WI38 (cell line): Measurements from ENCODE around the gene TEKTIP1.
"Not testable (repeated sequence)": the region's sequence is repeated elsewhere in the genome, so short reads cannot be mapped to it uniquely, and the experiment has no call there.

Experiments used
- H3K4me3 ChIP-seq: 2 replicates; pipeline ENCODE4 v1.5.1; 2011; ENCODE audit warnings: low read depth, mild to moderate bottlenecking, control low read depth, low read length
- TF ChIP-seq, protein P1 (sequence below): IDR thresholded peaks from 2 replicates; pipeline ENCODE4 v1.5.1; 2012; ENCODE audit warnings: low read depth, mild to moderate bottlenecking, control low read depth, low read length

Gene TEKTIP1

DNA sequence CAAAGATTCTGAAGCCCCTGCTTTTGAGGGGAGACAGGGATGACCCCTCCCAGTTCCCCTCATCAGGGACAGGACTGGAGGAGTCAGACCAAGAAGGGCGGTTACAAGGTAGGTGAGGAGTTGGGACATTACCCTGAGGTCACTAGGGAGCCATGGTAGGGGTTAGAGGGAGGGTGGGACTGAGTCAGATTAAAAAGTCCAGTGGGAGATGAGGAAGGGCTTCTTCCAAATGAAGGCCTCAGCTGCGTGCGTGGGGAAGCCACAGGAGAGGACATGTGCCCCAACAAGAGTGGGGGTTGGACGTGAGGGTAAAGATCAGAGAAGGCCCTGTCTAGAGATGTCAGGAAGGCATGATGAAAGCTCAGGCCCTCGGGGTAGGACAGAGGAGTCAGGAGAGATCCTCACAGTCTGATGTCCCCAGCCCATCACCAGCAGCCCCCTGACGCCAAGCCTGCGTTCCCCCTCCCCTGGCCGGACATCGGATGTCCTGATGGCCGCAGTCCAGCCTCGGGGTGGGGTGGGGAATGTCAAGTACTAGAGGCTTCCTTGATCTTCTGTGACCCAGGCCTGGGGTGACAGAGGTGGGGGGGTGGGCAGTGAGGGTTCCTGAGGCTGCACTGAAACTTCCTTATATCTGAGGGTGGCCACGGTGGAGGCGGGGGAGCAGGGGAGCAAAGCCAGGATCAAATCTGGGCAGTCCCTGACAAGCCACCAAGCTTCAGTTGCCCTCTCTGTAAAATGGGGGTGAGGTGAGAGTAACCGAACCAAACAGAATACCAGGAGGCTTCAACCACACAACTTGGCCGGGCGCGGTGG, 24.9 kb downstream of the TEKTIP1 start:
- H3K4me3 ChIP-seq: no peak overlapping the region
- TF ChIP-seq, protein P1, sequence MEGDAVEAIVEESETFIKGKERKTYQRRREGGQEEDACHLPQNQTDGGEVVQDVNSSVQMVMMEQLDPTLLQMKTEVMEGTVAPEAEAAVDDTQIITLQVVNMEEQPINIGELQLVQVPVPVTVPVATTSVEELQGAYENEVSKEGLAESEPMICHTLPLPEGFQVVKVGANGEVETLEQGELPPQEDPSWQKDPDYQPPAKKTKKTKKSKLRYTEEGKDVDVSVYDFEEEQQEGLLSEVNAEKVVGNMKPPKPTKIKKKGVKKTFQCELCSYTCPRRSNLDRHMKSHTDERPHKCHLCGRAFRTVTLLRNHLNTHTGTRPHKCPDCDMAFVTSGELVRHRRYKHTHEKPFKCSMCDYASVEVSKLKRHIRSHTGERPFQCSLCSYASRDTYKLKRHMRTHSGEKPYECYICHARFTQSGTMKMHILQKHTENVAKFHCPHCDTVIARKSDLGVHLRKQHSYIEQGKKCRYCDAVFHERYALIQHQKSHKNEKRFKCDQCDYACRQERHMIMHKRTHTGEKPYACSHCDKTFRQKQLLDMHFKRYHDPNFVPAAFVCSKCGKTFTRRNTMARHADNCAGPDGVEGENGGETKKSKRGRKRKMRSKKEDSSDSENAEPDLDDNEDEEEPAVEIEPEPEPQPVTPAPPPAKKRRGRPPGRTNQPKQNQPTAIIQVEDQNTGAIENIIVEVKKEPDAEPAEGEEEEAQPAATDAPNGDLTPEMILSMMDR: no peak

- TF ChIP-seq, protein P1: no peak
- H3K4me3 ChIP-seq: no peak overlapping the region
Measured at GRCh38 chr19:3565139-3565538, 26.2 kb downstream of the TEKTIP1 start.

DNA sequence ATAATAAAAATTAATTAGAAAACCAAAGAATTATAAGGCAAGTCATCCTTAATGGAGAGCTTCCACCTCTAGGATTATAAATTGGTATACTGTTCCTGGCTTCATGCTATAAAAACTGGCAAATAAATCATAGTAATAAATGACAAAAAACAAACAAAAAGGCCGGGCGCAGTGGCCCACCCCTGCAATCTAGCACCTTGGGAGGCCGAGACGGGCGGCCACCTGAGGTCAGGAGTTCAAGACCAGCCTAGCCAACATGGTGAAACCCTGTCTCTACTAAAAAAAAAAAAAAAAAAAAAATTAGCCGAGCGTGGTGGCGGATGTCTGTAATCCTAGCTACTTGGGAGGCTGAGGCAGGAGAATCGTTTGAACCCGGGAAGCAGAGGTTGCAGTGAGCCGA, 31.1 kb downstream of the TEKTIP1 start:
- not testable (repeated sequence) for H3K4me3 ChIP-seq

- no peak overlapping the region for H3K4me3 ChIP-seq
- TF ChIP-seq, protein P1: no peak
Measured at GRCh38 chr19:3570606-3571011, 31.6 kb downstream of the TEKTIP1 start.

DNA sequence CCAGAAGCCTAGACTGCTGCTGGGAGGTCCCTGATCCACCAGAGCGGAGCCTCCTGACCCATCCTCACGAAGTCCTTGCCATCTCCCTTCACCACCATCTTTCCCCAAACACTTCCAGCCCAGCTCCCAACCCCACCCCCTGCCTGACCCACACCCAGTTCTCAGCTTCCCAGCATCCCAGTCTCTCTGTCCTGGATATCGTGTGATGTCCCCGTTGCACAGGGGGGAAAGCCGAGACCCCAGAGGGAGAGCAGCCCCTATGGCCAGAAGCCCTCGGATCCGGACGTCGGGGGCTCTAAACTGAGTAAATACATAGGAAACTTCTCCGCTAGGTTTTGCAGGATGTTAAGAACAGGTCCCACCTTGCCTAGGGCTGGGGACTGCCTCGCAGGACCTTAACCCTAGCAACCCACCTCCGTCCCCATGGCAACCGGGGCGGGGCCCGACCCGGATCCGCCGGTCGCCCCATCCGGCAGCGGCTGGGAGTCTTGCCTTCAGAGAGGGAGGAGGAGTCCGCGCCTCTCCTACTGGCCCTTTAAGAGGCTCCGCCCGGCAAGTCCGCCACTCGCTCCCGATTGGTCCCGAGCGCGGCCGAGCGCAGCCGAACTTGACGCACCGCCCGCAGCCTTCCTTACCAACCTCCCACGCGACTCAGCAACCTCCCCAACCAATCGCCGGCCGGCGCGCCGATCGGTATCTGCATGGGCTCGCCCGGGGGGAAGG, 33.3 kb downstream of the TEKTIP1 start:
- H3K4me3 ChIP-seq: peak overlapping the region; percentile 68
- TF ChIP-seq, protein P1: no peak

DNA sequence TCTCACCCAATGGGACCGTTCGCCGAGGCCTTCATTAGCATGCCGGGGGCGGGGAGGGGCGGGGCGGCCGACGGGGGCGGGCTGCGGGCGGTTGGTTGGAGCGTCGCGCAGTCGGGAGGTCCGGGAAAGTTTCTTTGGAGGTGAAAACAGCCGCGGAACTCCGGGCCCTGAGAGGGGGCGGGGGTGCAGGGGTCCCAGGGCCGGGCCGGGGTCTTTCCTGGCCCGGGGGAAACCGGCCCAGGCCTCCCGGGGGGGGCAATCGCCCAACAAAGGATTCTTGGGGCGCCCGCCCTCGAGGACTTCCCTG, 33.8 kb downstream of the TEKTIP1 start, which contains the start of gene HMG20B:
HMG20B (plus strand) TSS at position 90 of the 307 bp plus-strand sequence. CDS start 366 bp downstream, outside the sequence.
- TF ChIP-seq, protein P1: no peak
- peak within 1 kb of the TSS; percentile 91 for H3K4me3 ChIP-seq

DNA sequence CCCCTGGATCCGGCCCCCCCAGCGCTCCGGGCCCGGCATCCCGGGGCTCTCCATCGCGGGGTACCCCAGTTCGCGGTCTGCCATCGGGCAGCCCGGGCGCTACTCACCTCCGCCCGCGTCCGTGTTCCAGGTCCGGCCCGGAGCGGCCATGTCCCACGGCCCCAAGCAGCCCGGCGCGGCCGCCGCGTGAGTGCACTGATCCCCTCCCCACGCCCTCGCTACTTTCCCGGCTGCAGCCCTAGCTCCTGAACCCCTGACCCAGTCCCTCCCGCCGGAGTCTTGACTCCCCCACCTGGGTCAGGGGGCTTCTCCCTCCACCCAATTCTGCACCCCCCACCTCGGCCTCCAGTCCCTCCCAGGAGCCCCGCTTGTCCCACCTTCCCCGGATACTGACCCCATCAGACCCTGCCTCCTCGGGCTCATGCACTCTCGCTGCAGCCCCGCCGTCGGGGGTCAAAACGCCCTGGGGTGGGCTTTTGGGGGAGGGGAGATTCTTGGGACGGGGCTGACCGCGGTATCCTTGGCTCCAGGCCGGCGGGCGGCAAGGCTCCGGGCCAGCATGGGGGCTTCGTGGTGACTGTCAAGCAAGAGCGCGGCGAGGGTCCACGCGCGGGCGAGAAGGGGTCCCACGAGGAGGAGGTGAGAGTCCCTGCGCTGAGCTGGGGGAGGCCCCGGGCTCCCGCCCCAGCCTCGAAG, 34.3 kb downstream of the TEKTIP1 start:
- H3K4me3 ChIP-seq: peak overlapping the region; percentile 91
- TF ChIP-seq, protein P1: no peak
